H9 (cell line): Measurements from ENCODE around the gene FMN1. TPM values are rescaled to one million over a fixed set of nuclear protein-coding genes. Genes with fewer than 3 reads are reported as not detected.

Source experiments
- DNase-seq: peaks from one replicate; pipeline ENCODE4 v3.0.0-alpha.2; 2017
- H2AFZ ChIP-seq: one replicate; pipeline ENCODE4 v1.6.1; 2013; ENCODE audit warnings: mild to moderate bottlenecking, low read length, control low read depth, moderate library complexity
- H2AK5ac ChIP-seq: 2 replicates; pipeline ENCODE4 v1.6.1; 2013; ENCODE audit warnings: low read length, control low read depth, mixed read lengths; ENCODE audit not compliant: insufficient read length
- H2BK120ac ChIP-seq: one replicate; pipeline ENCODE4 v1.6.1; 2013; ENCODE audit warnings: low read depth, mild to moderate bottlenecking, low read length, control low read depth, inconsistent platforms; ENCODE audit not compliant: poor library complexity, severe bottlenecking
- H2BK12ac ChIP-seq: 2 replicates; pipeline ENCODE4 v1.6.1; 2013; ENCODE audit warnings: low read length, control low read depth, mixed read lengths, low read depth; ENCODE audit not compliant: insufficient read length
- H2BK15ac ChIP-seq: 2 replicates; pipeline ENCODE4 v1.6.1; 2013; ENCODE audit warnings: low read depth, low read length, control low read depth
- H2BK20ac ChIP-seq: one replicate; pipeline ENCODE4 v1.6.1; 2013; ENCODE audit warnings: low read depth, mild to moderate bottlenecking, low read length, control low read depth, inconsistent platforms; ENCODE audit not compliant: poor library complexity, severe bottlenecking
- H2BK5ac ChIP-seq: 2 replicates; pipeline ENCODE4 v1.6.1; 2013; ENCODE audit warnings: low read length, control low read depth, mixed read lengths; ENCODE audit not compliant: insufficient read length
- H3K14ac ChIP-seq: 2 replicates; pipeline ENCODE4 v1.6.1; 2013; ENCODE audit warnings: low read length, control low read depth; ENCODE audit not compliant: insufficient read depth
- H3K18ac ChIP-seq: 2 replicates; pipeline ENCODE4 v1.6.1; 2013; ENCODE audit warnings: low read depth, mild to moderate bottlenecking, mixed read lengths, low read length, control low read depth; ENCODE audit not compliant: insufficient read length
- H3K23ac ChIP-seq: 2 replicates; pipeline ENCODE4 v1.6.1; 2013; ENCODE audit warnings: low read length, control low read depth, mixed read lengths, low read depth; ENCODE audit not compliant: insufficient read length
- H3K23me2 ChIP-seq: 2 replicates; pipeline ENCODE4 v1.6.1; 2013; ENCODE audit warnings: low read depth, mild to moderate bottlenecking, mixed read lengths, low read length, control low read depth; ENCODE audit not compliant: insufficient read length, poor library complexity, severe bottlenecking
- H3K27ac ChIP-seq: 2 replicates; pipeline ENCODE4 v1.5.1; 2013; ENCODE audit warnings: low read length, control low read depth, mixed read lengths, low read depth; ENCODE audit not compliant: insufficient read length
- H3K27me3 ChIP-seq: 2 replicates; pipeline ENCODE4 v1.6.1; 2013; ENCODE audit warnings: low read length, control low read depth, inconsistent platforms; ENCODE audit not compliant: insufficient read depth
- H3K4ac ChIP-seq: 2 replicates; pipeline ENCODE4 v1.6.1; 2013; ENCODE audit warnings: low read depth, mild to moderate bottlenecking, control low read depth, inconsistent platforms, low read length, moderate library complexity
- H3K4me1 ChIP-seq: 2 replicates; pipeline ENCODE4 v1.6.1; 2013; ENCODE audit warnings: low read length, control low read depth, inconsistent platforms; ENCODE audit not compliant: insufficient read depth
- H3K4me2 ChIP-seq: 2 replicates; pipeline ENCODE4 v1.6.1; 2013; ENCODE audit warnings: low read length, control low read depth, mixed read lengths; ENCODE audit not compliant: insufficient read length, insufficient read depth
- H3K56ac ChIP-seq: 2 replicates; pipeline ENCODE4 v1.6.1; 2013; ENCODE audit warnings: low read depth, mild to moderate bottlenecking, mixed read lengths, low read length, control low read depth; ENCODE audit not compliant: insufficient read length
- H3K79me1 ChIP-seq: 2 replicates; pipeline ENCODE4 v1.6.1; 2013; ENCODE audit warnings: low read depth, mild to moderate bottlenecking, moderate library complexity, low read length, control low read depth, inconsistent platforms; ENCODE audit not compliant: insufficient read depth, poor library complexity, severe bottlenecking
- H3K79me2 ChIP-seq: 2 replicates; pipeline ENCODE4 v1.6.1; 2013; ENCODE audit warnings: low read length, control low read depth, inconsistent platforms; ENCODE audit not compliant: insufficient read depth
- H3K9ac ChIP-seq: 2 replicates; pipeline ENCODE4 v1.6.1; 2013; ENCODE audit warnings: low read length, control low read depth, mixed read lengths; ENCODE audit not compliant: insufficient read length; ENCODE audit errors: extremely low read depth
- H3K9me3 ChIP-seq: one replicate; pipeline ENCODE4 v1.6.1; 2013; ENCODE audit warnings: low read depth, low read length, inconsistent platforms; ENCODE audit not compliant: control insufficient read depth
- H3T11ph ChIP-seq: one replicate; pipeline ENCODE4 v1.6.1; 2013; ENCODE audit warnings: mild to moderate bottlenecking, low read length, control low read depth, inconsistent platforms
- H4K20me1 ChIP-seq: one replicate; pipeline ENCODE4 v1.6.1; 2013; ENCODE audit not compliant: control insufficient read depth, insufficient read length, insufficient read depth
- H4K5ac ChIP-seq: 2 replicates; pipeline ENCODE4 v1.6.1; 2013; ENCODE audit warnings: low read depth, mild to moderate bottlenecking, mixed read lengths, low read length, control low read depth; ENCODE audit not compliant: insufficient read length
- H4K8ac ChIP-seq: replicated peaks from 2 replicates; pipeline ENCODE4 v1.6.1; 2013; ENCODE audit warnings: low read length, control low read depth, mixed read lengths, low read depth; ENCODE audit not compliant: insufficient read length
- H4K91ac ChIP-seq: 2 replicates; pipeline ENCODE4 v1.6.1; 2013; ENCODE audit warnings: low read depth, mild to moderate bottlenecking, moderate library complexity, mixed read lengths, low read length, control low read depth; ENCODE audit not compliant: insufficient read length
- H3K27ac Mint-ChIP-seq, 3 experiments: 2 replicates in 2 of 3; 3 replicates in 1 of 3; pipeline ENCODE4 v1.8.0; 2020 to 2021; ENCODE audit warnings: mixed read lengths in 3 of 3, mild to moderate bottlenecking in 1 of 3, moderate library complexity in 1 of 3
- H3K27me3 Mint-ChIP-seq: 2 replicates; pipeline ENCODE4 v1.8.0; 2021; ENCODE audit warnings: low read depth, mild to moderate bottlenecking, moderate library complexity, mixed read lengths
- H3K36me3 Mint-ChIP-seq, 3 experiments: 2 replicates in 2 of 3; 3 replicates in 1 of 3; pipeline ENCODE4 v1.8.0; 2020 to 2021; ENCODE audit warnings: low read depth in 3 of 3, mixed read lengths in 3 of 3; ENCODE audit not compliant: insufficient read depth in 1 of 3
- H3K4me1 Mint-ChIP-seq, 2 experiments: 2 replicates each; pipeline ENCODE4 v1.8.0; 2020; ENCODE audit warnings: mixed read lengths in 2 of 2
- H3K4me3 Mint-ChIP-seq, 2 experiments: 2 replicates in 1 of 2; 3 replicates in 1 of 2; pipeline ENCODE4 v1.8.0; 2020 to 2021; ENCODE audit warnings: mild to moderate bottlenecking in 2 of 2, mixed read lengths in 2 of 2, moderate library complexity in 1 of 2
- H3K9me3 Mint-ChIP-seq, 2 experiments: 2 replicates in 1 of 2; 3 replicates in 1 of 2; pipeline ENCODE4 v1.8.0; 2020; ENCODE audit warnings: mild to moderate bottlenecking in 2 of 2, mixed read lengths in 2 of 2, moderate library complexity in 1 of 2
- WGBS: extraction: QIAGEN DNeasy Blood & Tissue Kit; methylation state at CpG from one replicate; pipeline ENCODE4 v1.1.7; 2013; ENCODE audit warnings: missing lambda C conversion rate, low lambda C conversion rate, mixed read lengths; ENCODE audit not compliant: insufficient read length; ENCODE audit errors: extremely low coverage; 5-methylcytosine and 5-hydroxymethylcytosine counted together
- total RNA-seq: library from RNA; stranded (reverse); gene quantifications from 2 replicates; pipeline ENCODE4 v1.2.1, GENCODE V29; 2021
- TF ChIP-seq, protein P1 (sequence below): fragments of 200-600 bp; sonication (generic); conservative IDR thresholded peaks from 3 replicates; pipeline ENCODE4 v1.8.0; 2021; ENCODE audit warnings: antibody characterized with exemption, mild to moderate bottlenecking

The FMN1 gene
- total RNA-seq, 1 experiment from 2014 or later: 1.9 TPM

GRCh38 chr15:32952901-32953532 is 241.5 kb downstream of the FMN1 start:
- no peaks in the 10 kb centered on the region for H3K36me3 Mint-ChIP-seq
- H3K27ac ChIP-seq: no peak overlapping the region

More at GRCh38 chr15:32952901-32953532, 241.5 kb downstream of the FMN1 start:
- no peak overlapping the region for H3T11ph ChIP-seq
- Mint-ChIP-seq H3K27me3 (peaks cover 27% of the 10 kb centered on the region), H3K27ac (peak overlapping the region in 2 of 3 experiments; percentile 81 to 92; a peak in 4 of 7 replicates), H3K4me1 (peaks cover 38 to 43% of the 10 kb centered on the region in 2 experiments), H3K4me3 (peak overlapping the region; percentile 37 to 52), H3K9me3 (0 out of 5 replicates have a peak, but pooled peaks cover 0 to 4% of the 10 kb centered on the region in 2 experiments)
- no peaks in the 10 kb centered on the region for H3K9me3 ChIP-seq
- H3K23me2 ChIP-seq: no peaks in the 10 kb centered on the region
- H3K79me2 ChIP-seq: no peaks in the 10 kb centered on the region
- H4K91ac ChIP-seq: no peak overlapping the region
- H3K4me2 ChIP-seq: peak overlapping the region; percentile 30
- H2AFZ ChIP-seq: peak overlapping the region; percentile 43
- H3K18ac ChIP-seq: no peak overlapping the region
- H3K79me1 ChIP-seq: no peaks in the 10 kb centered on the region
- WGBS: no CpG with 5 or more reads among the region's 12 CpGs
- H4K8ac ChIP-seq: no peak overlapping the region
- DNase-seq: peak; percentile 29
- no peak overlapping the region for H4K5ac ChIP-seq
- H2BK120ac ChIP-seq: no peak overlapping the region
- H3K4ac ChIP-seq: no peak overlapping the region
- H3K23ac ChIP-seq: no peak overlapping the region
- H2BK12ac ChIP-seq: no peak overlapping the region
- peaks cover 6% of the 10 kb centered on the region; the same call in 1 of the 2 replicates for H3K4me1 ChIP-seq
- H3K56ac ChIP-seq: no peak overlapping the region
- no peaks in the 10 kb centered on the region for H3K27me3 ChIP-seq
- H4K20me1 ChIP-seq: no peaks in the 10 kb centered on the region
- H2BK15ac ChIP-seq: no peak overlapping the region
- H2BK20ac ChIP-seq: no peak overlapping the region
- H3K14ac ChIP-seq: no peak overlapping the region
- H3K9ac ChIP-seq: no peak overlapping the region
- TF ChIP-seq, protein P1, sequence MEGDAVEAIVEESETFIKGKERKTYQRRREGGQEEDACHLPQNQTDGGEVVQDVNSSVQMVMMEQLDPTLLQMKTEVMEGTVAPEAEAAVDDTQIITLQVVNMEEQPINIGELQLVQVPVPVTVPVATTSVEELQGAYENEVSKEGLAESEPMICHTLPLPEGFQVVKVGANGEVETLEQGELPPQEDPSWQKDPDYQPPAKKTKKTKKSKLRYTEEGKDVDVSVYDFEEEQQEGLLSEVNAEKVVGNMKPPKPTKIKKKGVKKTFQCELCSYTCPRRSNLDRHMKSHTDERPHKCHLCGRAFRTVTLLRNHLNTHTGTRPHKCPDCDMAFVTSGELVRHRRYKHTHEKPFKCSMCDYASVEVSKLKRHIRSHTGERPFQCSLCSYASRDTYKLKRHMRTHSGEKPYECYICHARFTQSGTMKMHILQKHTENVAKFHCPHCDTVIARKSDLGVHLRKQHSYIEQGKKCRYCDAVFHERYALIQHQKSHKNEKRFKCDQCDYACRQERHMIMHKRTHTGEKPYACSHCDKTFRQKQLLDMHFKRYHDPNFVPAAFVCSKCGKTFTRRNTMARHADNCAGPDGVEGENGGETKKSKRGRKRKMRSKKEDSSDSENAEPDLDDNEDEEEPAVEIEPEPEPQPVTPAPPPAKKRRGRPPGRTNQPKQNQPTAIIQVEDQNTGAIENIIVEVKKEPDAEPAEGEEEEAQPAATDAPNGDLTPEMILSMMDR: no peak
- no peak overlapping the region for H2BK5ac ChIP-seq
- no peak overlapping the region for H2AK5ac ChIP-seq
